Measurements from ENCODE around the gene DMWD. TPM values are rescaled to one million over a fixed set of nuclear protein-coding genes. Genes with fewer than 3 reads are reported as not detected.

DMWD gene
- total RNA-seq, 1 experiment from 2014 or later: 57.5 TPM

GRCh38 chr19:45747513-45747912 is 45.1 kb downstream of the DMWD start:
- Mint-ChIP-seq H3K27me3 (ENCODE audit: insufficient read depth, unreplicated experiment) (no peaks in the 10 kb centered on the region), H3K4me3 (ENCODE audit: unreplicated experiment) (no peak overlapping the region), H3K4me1 (ENCODE audit: insufficient read depth, unreplicated experiment) (no peaks in the 10 kb centered on the region), H3K27ac (ENCODE audit: low read depth, unreplicated experiment) (no peak overlapping the region), H3K9me3 (ENCODE audit: unreplicated experiment) (no peaks in the 10 kb centered on the region), H3K36me3 (ENCODE audit: insufficient read depth, unreplicated experiment) (no peaks in the 10 kb centered on the region)
- POLR2A ChIA-PET: no interaction called here
- intact Hi-C loops (cut with micrococcal nuclease): no loop called here
- DNase-seq (ENCODE audit: unreplicated experiment): no peak
- TF ChIP-seq CTCF (IDR thresholded peaks at IDR 0.05; ENCODE audit: unreplicated experiment): no peak
- CTCF ChIA-PET: no interaction called here
- no TSS peak for BruUV-seq (replicated peaks)

- Mint-ChIP-seq H3K27ac (ENCODE audit: low read depth, unreplicated experiment) (no peak overlapping the region), H3K27me3 (ENCODE audit: insufficient read depth, unreplicated experiment) (no peaks in the 10 kb centered on the region)
- POLR2A ChIA-PET: no interaction called here
Observed at GRCh38 chr19:45746866-45747265, 45.8 kb downstream of the DMWD start.

GRCh38 chr19:45745606-45746005 is 47.0 kb downstream of the DMWD start:
- H3K4me3 Mint-ChIP-seq (ENCODE audit: unreplicated experiment): no peak overlapping the region
- POLR2A ChIA-PET: interaction anchor here (0.8 to 1.1 kb wide), 2 partner anchors 15 to 22 kb away, joined by 3 read pairs; no protein-coding TSS in a partner anchor
- no peak overlapping the region for H3K27ac Mint-ChIP-seq (ENCODE audit: low read depth, unreplicated experiment)
- DNase-seq (ENCODE audit: unreplicated experiment): no peak
- H3K36me3 Mint-ChIP-seq (ENCODE audit: insufficient read depth, unreplicated experiment): no peaks in the 10 kb centered on the region
- intact Hi-C loops (cut with micrococcal nuclease): no loop called here
- no peak for TF ChIP-seq CTCF (IDR thresholded peaks at IDR 0.05; ENCODE audit: unreplicated experiment)
- CTCF ChIA-PET: interaction anchor here (0.5 to 0.6 kb wide), 2 partner anchors 87 to 784 kb away, joined by 5 read pairs; no protein-coding TSS in a partner anchor
- BruUV-seq (replicated peaks): no TSS peak
- no peaks in the 10 kb centered on the region for H3K27me3 Mint-ChIP-seq (ENCODE audit: insufficient read depth, unreplicated experiment)
- no peaks in the 10 kb centered on the region for H3K4me1 Mint-ChIP-seq (ENCODE audit: insufficient read depth, unreplicated experiment)
- no peaks in the 10 kb centered on the region for H3K9me3 Mint-ChIP-seq (ENCODE audit: unreplicated experiment)

More at GRCh38 chr19:45746866-45747265, 45.8 kb downstream of the DMWD start:
- Mint-ChIP-seq H3K4me1 (ENCODE audit: insufficient read depth, unreplicated experiment) (no peaks in the 10 kb centered on the region), H3K36me3 (ENCODE audit: insufficient read depth, unreplicated experiment) (no peaks in the 10 kb centered on the region), H3K4me3 (ENCODE audit: unreplicated experiment) (no peak overlapping the region), H3K9me3 (ENCODE audit: unreplicated experiment) (no peaks in the 10 kb centered on the region)
- CTCF ChIA-PET: no interaction called here
- BruUV-seq (replicated peaks): no TSS peak
- no peak for DNase-seq (ENCODE audit: unreplicated experiment)
- intact Hi-C loops (cut with micrococcal nuclease): no loop called here
- TF ChIP-seq CTCF (IDR thresholded peaks at IDR 0.05; ENCODE audit: unreplicated experiment): no peak

- DNase-seq (ENCODE audit: unreplicated experiment): no peak
- ChIA-PET CTCF (no interaction called here), POLR2A (interaction anchor here (1.7 kb wide), 1 partner anchor 26 kb away, joined by 4 read pairs; no protein-coding TSS in a partner anchor)
- Mint-ChIP-seq H3K27ac (ENCODE audit: low read depth, unreplicated experiment) (no peak overlapping the region), H3K27me3 (ENCODE audit: insufficient read depth, unreplicated experiment) (no peaks in the 10 kb centered on the region), H3K9me3 (ENCODE audit: unreplicated experiment) (no peaks in the 10 kb centered on the region), H3K36me3 (ENCODE audit: insufficient read depth, unreplicated experiment) (no peaks in the 10 kb centered on the region), H3K4me3 (ENCODE audit: unreplicated experiment) (no peak overlapping the region), H3K4me1 (ENCODE audit: insufficient read depth, unreplicated experiment) (no peaks in the 10 kb centered on the region)
- no TSS peak for BruUV-seq (replicated peaks)
- TF ChIP-seq CTCF (IDR thresholded peaks at IDR 0.05; ENCODE audit: unreplicated experiment): no peak
- intact Hi-C loops (cut with micrococcal nuclease): no loop called here
Observed at GRCh38 chr19:45742969-45743368, 49.7 kb downstream of the DMWD start.
